GM18505 (cell line): ENCODE results near the gene TAF1B.

Source experiments
- ATAC-seq: cut with Tn5 transposase; IDR thresholded peaks from one replicate; pipeline ENCODE4 v1.9.1; 2021; ENCODE audit not compliant: unreplicated experiment
- POLR2A ChIP-seq: IDR thresholded peaks from 4 replicates; pipeline ENCODE4 v1.6.1; 2011; ENCODE audit warnings: borderline replicate concordance; ENCODE audit not compliant: insufficient read depth, insufficient read length; ENCODE audit errors: extremely low read depth

The TAF1B gene

GRCh38 chr2:9941996-9942390 is 98.7 kb downstream of the TAF1B start:
- no peak for ATAC-seq

GRCh38 chr2:9944330-9944758 is 101.1 kb downstream of the TAF1B start:
- ATAC-seq = no peak
- no peak for TF ChIP-seq POLR2A

More at GRCh38 chr2:9941996-9942390, 98.7 kb downstream of the TAF1B start:
- TF ChIP-seq POLR2A = no peak

DNA sequence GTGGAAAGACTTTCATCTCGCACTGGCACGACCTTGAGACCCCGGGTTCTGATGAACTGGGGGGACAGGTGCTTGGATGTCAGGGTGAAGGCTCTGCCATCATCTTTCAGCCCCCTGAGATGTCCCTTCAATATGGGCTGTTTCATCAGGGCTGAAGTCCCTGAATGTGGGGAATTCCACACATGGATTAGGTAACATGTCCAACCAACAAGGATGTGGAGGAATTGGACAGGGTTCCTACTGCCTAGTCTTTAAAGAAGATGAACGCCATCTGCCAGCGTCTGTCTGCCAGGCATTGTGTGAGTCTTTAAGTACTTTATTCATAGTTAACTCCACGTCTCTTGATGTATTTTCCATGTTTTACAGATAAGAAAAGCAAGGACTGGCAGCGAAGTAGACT is 102.3 kb downstream of the TAF1B start:
- TF ChIP-seq POLR2A = no peak

DNA sequence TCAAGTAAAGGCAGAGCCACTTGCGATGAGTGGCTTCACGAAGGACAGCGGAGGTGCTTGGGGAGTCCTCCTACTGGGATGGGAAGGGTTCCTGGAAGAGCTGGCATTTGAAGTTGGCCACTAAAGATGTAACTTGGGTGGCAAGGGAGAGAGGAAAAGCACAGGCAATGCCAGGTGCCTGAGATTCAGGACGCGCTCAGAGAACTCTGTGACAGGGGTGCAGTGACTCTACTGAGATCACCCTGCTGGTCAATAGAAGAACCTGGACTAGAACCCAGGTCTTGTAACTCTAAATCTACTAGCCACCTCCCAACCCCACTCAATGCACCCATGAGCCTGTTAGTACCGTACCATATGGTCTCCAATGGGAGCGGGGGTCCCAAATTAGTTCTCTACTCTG is 102.8 kb downstream of the TAF1B start:
- no peak for TF ChIP-seq POLR2A
- ATAC-seq = no peak

More for the DNA sequence above, 102.3 kb downstream of the TAF1B start:
- ATAC-seq = no peak

GRCh38 chr2:9946818-9947217 is 103.5 kb downstream of the TAF1B start:
- no peak for TF ChIP-seq POLR2A
- ATAC-seq = no peak

- no peak for TF ChIP-seq POLR2A
- ATAC-seq = no peak
These were observed 105.4 kb downstream of the TAF1B start for GRCh38 chr2:9948721-9949120.

DNA sequence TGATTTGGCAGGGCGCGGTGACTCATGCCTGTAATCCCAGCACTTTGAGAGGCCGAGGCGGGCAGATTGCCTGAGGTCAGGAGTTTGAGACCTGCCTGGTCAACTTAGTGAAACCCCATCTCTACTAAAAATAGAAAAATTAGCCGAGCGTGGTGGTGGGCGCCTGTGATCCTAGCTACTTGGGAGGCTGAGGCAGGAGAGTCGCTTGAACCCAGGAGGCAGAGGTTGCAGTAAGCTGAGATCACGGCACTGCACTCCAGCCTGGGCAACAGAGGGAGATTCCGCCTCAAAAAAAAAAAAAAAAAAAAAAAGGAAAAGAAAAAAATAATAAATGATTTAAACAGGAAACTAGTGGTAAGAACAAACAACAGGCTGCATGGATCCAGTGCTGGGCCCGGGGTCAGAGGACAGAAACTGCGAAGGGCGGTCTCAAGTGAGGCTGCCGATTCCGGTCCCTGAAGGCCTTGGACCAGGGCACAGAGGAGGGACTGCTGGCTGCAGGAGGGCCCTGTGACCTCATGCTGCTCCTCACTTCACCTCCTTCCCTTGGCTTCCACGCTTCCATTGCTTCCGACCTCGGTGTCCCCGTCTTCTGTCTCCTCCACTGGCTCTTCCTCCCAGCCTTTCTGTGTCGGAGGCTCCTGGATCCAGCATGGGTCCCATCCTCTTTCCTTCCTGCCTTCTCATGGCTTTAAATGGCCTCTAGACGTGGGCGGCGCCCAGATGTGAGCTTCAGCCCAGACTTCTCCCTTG is 106.1 kb downstream of the TAF1B start:
- no peak for TF ChIP-seq POLR2A
- no peak for ATAC-seq

DNA sequence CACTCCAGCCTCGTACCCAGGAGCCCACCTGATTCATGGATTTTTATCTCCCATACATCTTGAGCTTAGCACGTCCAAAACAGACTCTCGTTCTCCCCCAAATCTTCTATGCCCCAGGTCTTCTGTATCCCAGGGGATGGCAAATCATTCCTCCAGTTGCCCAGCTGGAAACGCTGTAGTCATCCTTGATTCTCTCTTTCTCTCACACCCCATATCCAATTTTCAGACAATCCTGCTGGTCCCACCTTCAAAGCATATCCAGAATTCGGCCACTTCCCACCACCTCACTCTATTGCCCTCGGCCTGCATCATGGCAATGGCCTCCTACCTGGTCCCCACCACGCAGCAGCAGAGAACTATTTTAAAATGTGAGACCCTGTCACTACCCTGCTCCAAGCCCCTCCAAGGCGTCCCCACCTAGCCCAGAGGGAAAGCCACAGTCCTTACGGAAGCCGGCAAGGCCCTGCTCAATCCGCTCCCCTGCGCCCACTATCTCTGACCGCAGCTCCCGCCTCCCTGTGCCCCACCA is 106.8 kb downstream of the TAF1B start:
- no peak for TF ChIP-seq POLR2A
- no peak for ATAC-seq

- TF ChIP-seq POLR2A = no peak
- ATAC-seq = peak; percentile 39
These were observed 107.4 kb downstream of the TAF1B start for GRCh38 chr2:9950521-9951271.

DNA sequence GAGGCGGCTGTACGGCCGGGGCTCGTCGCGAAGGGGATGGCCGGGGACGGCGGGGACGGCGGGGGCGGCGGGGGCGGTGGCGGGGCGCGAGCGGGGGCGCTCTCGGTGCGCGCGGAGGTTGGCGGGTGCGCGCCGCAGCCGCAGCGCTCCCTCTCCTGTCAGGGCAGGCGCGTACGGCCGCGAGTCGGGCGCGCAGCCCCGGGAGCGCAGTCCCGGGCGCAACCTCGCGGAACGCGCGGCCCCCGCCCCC is 107.9 kb downstream of the TAF1B start:
- TF ChIP-seq POLR2A = no peak
- no peak for ATAC-seq

DNA sequence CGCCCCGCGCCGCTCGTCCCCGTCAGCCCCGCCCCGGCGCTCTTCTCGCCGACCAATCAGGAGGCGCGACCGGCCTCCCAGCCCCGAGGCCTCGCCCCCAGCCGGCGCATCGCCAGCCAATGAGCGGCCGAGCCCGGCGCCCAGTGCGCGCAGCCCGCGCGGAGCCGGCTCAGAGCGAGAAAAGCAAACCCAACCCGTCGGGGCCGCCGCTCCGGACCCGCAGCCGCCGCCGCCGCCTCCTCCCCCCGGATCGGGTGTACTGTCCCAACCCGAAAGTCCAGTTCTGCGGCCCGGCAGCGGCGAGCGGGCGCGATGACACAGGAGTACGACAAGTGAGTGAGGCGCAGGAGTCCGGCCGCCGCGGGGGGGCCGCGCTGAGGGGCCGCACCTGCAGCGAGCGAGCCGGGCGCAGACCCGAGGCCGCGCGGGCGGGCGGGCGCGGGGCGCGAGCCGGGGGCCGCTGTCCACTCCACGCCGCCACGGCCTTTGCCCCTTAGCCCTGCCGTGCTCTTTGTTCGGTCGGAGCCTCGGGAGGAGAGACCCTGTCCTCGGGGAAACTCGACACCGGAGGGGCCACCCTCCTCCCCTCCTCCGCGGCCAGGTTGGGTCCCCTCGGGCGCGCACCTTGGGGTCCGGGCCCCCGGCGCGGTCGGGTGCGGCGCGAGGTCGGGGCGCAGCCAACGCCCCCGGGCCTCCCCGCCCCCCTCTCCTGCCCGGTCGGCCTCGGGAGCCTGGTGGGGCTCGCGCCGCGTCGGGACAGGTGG is 108.4 kb downstream of the TAF1B start, which contains the start of gene GRHL1:
GRHL1 (plus strand) TSS at position 172 of the 764 bp plus-strand sequence; CDS start at position 313, 141 bp downstream.
- ATAC-seq = peak; percentile 96
- no peak for TF ChIP-seq POLR2A

GRCh38 chr2:9952286-9952737 is 109.0 kb downstream of the TAF1B start:
- ATAC-seq = no peak
- no peak for TF ChIP-seq POLR2A

GRCh38 chr2:9952856-9953503 is 109.7 kb downstream of the TAF1B start:
- no peak for TF ChIP-seq POLR2A
- ATAC-seq = no peak

DNA sequence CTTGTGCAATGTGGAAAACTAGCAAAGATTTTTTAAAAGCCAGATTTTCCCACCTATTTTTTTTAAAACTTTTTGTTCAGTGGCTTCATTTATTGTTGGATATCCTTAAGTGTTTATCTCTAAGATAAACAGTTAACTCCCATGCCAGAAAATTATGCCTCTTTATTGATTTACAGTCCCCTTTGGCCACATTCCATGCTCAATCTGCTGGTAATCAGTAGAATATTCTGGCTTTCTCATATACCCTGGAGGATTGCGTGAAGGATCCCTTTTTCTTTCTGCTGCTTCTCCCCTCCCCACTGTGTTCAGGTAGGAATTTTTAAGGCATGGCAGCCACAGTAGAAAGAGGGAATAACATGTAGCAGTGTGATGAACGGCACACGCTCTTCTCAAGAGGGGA is 110.9 kb downstream of the TAF1B start:
- no peak for TF ChIP-seq POLR2A
- ATAC-seq = no peak

- no peak for TF ChIP-seq POLR2A
- no peak for ATAC-seq
These were observed 114.8 kb downstream of the TAF1B start for GRCh38 chr2:9958057-9958456.
